Measurements from ENCODE around the gene CFLAR. TPM values are rescaled to one million over a fixed set of nuclear protein-coding genes. Genes with fewer than 3 reads are reported as not detected.
"Not testable (repeated sequence)": the region's sequence is repeated elsewhere in the genome, so short reads cannot be mapped to it uniquely, and the experiment has no call there.

The CFLAR gene
- total RNA-seq, 1 experiment from 2014 or later = 70.4 TPM

DNA sequence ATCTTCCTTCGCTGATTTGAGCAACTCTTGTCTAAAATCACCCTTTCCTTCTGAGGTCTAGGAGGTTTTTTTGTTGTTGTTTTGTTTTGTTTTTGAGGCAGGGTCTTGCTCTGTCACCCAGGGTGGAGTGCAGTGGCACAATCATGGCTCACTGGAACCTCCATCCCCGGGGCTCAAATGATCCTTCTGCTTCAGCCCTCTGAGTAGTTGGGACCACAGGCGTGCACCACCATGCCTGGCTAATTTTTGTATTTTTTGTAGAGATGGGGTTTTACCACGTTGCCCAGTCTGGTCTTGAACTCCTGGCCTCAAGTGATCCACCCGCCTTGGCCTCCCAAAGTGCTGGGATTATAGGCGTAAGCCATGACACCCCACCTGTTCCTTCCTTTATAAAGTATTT is 68.3 kb downstream of the CFLAR start:
- H3K4me3 ChIP-seq; H3K36me3 ChIP-seq; H3K4me1 ChIP-seq (replicated peaks); H3K27me3 ChIP-seq (replicated peaks); DNase-seq (ENCODE audit: low read depth in 1 of 2, low spot score in 2 of 2); H3K27ac ChIP-seq; H3K9me3 ChIP-seq (replicated peaks): not testable (repeated sequence)

DNA sequence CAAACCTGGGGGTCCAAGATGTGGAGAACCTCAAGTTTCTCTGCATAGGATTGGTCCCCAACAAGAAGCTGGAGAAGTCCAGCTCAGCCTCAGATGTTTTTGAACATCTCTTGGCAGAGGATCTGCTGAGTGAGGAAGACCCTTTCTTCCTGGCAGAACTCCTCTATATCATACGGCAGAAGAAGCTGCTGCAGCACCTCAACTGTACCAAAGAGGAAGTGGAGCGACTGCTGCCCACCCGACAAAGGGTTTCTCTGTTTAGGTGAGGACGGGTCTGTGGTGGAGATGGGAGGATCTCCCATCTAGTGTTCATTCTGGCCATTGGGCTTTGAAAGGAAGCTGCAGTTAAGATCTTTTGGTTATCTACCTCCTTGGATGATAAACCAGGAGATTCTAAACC is 69.9 kb downstream of the CFLAR start:
- no peak overlapping the region for H3K4me3 ChIP-seq
- peaks cover 8% of the 10 kb centered on the region for H3K4me1 ChIP-seq (replicated peaks)
- H3K27ac ChIP-seq = no peak overlapping the region
- H3K36me3 ChIP-seq = no peaks in the 10 kb centered on the region
- H3K27me3 ChIP-seq (replicated peaks) = no peaks in the 10 kb centered on the region; the same call in 1 of the 2 replicates
- H3K9me3 ChIP-seq (replicated peaks) = peaks cover 3% of the 10 kb centered on the region; the same call in 1 of the 2 replicates
- DNase-seq (ENCODE audit: low read depth in 1 of 2, low spot score in 2 of 2) = no peak

DNA sequence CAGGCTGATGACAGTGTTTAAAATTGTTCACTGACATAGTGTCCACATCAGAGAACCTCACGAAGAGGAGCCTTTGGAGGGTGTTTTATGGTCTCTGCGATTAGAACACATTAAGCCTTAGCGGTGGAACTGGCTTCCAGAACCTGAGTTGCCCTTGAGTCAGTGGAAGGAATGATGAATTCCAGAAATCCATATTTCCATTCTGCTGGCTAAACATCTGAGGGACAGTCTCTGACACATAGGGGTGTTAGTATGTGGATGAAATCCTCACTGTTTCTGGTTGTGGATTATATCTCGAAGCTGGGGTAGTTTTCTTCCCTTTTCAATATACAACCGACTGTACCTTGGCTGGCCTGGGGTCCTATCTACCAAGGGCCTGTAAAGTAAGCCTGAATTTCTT is 71.0 kb downstream of the CFLAR start:
- no peak for DNase-seq (ENCODE audit: low read depth in 1 of 2, low spot score in 2 of 2)
- Histone ChIP-seq H3K27me3 (replicated peaks) (no peaks in the 10 kb centered on the region; the same call in 1 of the 2 replicates), H3K4me1 (replicated peaks) (peaks cover 8% of the 10 kb centered on the region), H3K4me3 (no peak overlapping the region), H3K36me3 (no peaks in the 10 kb centered on the region), H3K9me3 (replicated peaks) (peaks cover 3% of the 10 kb centered on the region; the same call in 1 of the 2 replicates), H3K27ac (no peak overlapping the region)

DNA sequence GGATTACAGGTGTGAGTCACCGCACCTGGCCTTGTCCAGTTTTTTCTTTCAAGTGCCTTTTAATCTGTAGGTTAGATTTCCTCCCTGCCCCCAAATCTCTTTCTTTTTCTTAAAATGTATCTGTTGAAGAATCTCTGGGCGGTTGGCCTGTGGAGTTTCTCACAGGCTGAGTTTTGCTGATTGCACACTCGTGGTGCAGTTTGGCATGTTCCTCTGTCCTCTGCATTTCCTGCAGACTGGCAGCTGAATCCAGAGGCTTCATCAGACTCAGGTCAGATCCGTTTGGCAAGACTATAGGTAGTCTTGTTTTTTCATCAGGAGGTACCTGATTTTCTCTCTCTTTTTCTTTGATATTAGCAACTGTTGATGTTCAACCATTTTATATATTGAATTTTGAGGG is 72.5 kb downstream of the CFLAR start:
- no peak for DNase-seq (ENCODE audit: low read depth in 1 of 2, low spot score in 2 of 2)
- Histone ChIP-seq H3K36me3 (no peaks in the 10 kb centered on the region), H3K27ac (no peak overlapping the region), H3K9me3 (replicated peaks) (0 out of 2 replicates have a peak, but pooled peaks cover 3% of the 10 kb centered on the region), H3K4me1 (replicated peaks) (no peaks in the 10 kb centered on the region), H3K4me3 (no peak overlapping the region), H3K27me3 (replicated peaks) (no peaks in the 10 kb centered on the region; the same call in 1 of the 2 replicates)

DNA sequence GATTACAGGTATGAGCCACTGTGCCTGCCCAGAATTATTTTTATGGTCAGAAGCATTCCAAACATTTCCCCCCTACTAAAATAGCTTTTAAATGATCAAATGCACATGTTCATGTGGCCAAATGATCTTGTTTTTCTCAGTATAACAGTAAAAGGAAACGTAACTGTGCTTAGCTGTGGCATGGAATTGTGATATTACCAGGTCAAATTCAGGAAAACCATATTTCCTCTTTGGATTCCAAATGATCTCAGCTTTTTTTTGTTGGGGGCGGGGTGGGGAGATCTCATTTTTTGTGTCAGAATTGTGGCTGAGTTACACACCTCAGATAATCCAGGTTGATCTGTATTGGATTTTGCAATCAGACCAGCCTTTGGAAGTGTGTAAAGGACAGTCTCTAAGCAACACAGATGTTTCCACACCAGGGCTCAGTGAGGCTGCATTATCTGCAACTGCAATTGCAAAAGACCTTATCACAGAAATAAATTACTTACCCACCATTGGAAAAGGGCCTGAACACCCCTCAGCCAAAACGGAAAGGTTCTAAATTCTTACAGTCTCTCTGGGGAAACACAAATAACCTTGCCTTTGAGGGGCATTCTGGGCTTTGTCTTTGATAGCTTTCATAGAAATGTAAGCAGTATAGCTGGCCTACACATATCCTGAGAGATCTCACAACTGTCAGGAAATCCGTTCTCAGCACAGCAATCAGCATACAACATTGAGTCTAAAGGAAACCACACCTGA is 75.3 kb downstream of the CFLAR start:
- Histone ChIP-seq H3K27ac (no peak overlapping the region), H3K27me3 (replicated peaks) (no peaks in the 10 kb centered on the region; the same call in 1 of the 2 replicates), H3K4me1 (replicated peaks) (no peaks in the 10 kb centered on the region), H3K4me3 (no peak overlapping the region), H3K36me3 (no peaks in the 10 kb centered on the region), H3K9me3 (replicated peaks) (0 out of 2 replicates have a peak, but pooled peaks cover 3% of the 10 kb centered on the region)
- no peak for DNase-seq (ENCODE audit: low read depth in 1 of 2, low spot score in 2 of 2)

DNA sequence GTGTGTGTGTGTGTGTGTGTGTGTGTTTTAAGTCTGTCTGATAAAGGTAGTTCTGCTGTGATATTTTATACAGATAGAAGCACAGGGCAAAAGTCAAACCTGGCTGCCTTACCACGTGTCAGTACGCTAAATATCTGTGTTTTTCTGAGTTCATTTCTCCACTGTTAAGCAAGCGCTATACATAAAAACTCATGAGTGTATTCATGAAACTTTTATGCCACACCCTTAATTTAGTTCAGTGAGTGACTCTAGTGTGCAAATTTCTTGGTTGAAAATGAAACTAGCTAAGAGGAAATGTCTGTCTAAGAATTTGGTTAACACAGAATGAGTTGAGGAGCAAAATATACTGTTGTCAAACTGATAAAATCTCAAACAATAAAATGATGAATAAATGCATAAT is 78.1 kb downstream of the CFLAR start:
- Histone ChIP-seq H3K36me3 (no peaks in the 10 kb centered on the region), H3K9me3 (replicated peaks) (no peaks in the 10 kb centered on the region), H3K4me1 (replicated peaks) (no peaks in the 10 kb centered on the region), H3K27me3 (replicated peaks) (no peaks in the 10 kb centered on the region; the same call in 1 of the 2 replicates), H3K4me3 (no peak overlapping the region), H3K27ac (no peak overlapping the region)
- DNase-seq (ENCODE audit: low read depth in 1 of 2, low spot score in 2 of 2) = no peak

DNA sequence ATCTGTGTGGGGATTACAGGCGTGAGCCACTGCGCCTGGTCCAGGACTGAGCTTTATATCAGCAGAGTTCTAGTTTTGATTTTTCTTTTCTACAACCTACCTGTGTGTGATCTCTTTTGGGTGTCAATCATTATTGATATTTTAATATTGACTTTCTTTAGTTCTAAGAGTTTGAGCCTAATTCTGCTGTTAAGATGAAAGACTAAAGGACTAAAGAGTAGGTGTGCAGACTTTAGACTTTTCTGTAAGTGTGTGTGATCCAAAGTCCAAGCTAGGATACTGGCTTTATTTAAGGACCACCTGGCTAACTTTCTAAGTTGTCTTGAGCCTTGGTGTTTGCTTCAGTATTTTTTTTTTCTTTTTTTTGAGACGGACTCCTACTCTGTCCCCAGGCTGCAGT is 79.4 kb downstream of the CFLAR start:
- no peaks in the 10 kb centered on the region for H3K4me1 ChIP-seq (replicated peaks)
- no peaks in the 10 kb centered on the region for H3K36me3 ChIP-seq
- H3K9me3 ChIP-seq (replicated peaks) = no peaks in the 10 kb centered on the region
- no peaks in the 10 kb centered on the region; the same call in 1 of the 2 replicates for H3K27me3 ChIP-seq (replicated peaks)
- no peak overlapping the region for H3K27ac ChIP-seq
- H3K4me3 ChIP-seq = no peak overlapping the region
- no peak for DNase-seq (ENCODE audit: low read depth in 1 of 2, low spot score in 2 of 2)

DNA sequence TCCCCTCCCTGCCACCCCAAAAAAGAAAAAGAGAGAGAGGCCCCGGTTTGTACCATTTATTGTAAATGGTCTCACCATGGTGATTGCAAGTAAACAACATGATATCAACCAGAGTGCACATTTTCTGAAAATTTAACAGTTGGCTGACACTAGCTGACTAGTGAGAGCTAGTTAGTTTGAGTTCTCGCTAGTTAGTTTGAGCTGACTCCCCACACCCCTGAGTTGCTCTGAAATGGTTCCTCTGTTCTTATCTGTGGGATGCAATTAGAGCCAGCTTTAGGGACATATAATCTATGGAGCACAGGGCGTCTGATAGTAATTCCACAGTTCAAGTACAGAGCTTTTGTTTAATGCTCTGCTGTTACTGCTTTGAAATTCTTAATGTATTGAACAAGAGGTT is 80.0 kb downstream of the CFLAR start:
- DNase-seq (ENCODE audit: low read depth in 1 of 2, low spot score in 2 of 2) = no peak
- H3K4me3 ChIP-seq = no peak overlapping the region
- H3K9me3 ChIP-seq (replicated peaks) = no peaks in the 10 kb centered on the region
- no peaks in the 10 kb centered on the region for H3K36me3 ChIP-seq
- H3K4me1 ChIP-seq (replicated peaks) = no peaks in the 10 kb centered on the region
- no peaks in the 10 kb centered on the region for H3K27me3 ChIP-seq (replicated peaks)
- no peak overlapping the region for H3K27ac ChIP-seq

DNA sequence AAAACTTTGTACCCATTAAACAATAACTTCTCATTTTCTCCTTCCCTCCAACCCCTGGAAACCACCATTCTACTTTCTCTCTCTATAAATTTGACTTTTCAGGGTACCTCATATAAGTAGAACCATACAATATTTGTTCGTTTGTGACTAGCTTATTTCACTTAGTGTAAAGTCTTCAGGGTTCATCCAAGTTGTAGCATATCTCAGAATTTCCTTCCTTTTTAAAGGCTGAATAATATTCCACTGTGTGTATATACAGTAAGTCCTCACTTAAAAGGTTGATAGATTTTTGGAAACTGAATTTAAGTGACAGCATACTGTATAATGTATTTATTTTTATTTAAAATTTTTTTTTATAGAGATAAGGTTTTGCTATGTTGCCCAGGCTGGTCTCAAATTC is 80.8 kb downstream of the CFLAR start:
- Histone ChIP-seq H3K36me3 (no peaks in the 10 kb centered on the region), H3K4me1 (replicated peaks) (no peaks in the 10 kb centered on the region), H3K27me3 (replicated peaks) (no peaks in the 10 kb centered on the region), H3K4me3 (no peak overlapping the region), H3K27ac (no peak overlapping the region), H3K9me3 (replicated peaks) (no peaks in the 10 kb centered on the region)
- DNase-seq (ENCODE audit: low read depth in 1 of 2, low spot score in 2 of 2) = no peak

DNA sequence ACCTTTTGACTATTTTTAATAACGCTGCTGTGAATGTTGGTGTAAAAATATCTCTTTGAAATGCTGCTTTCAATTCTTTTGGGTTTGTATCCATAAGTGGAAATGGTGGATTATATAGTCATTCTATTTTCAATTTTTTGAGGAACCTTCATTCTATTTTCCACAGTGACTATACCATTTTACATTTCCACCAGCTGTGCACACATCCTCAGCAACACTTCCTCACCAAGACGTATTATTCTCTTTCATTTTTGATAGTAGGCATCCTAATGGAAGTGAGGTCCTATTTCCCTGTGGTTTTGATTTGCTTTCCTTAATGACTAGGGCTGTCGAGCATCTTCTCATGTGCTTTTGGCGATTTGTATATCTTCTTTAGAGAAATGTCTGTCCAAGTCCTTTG is 81.8 kb downstream of the CFLAR start:
- H3K9me3 ChIP-seq (replicated peaks) = no peaks in the 10 kb centered on the region
- no peak overlapping the region for H3K27ac ChIP-seq
- no peak for DNase-seq (ENCODE audit: low read depth in 1 of 2, low spot score in 2 of 2)
- no peak overlapping the region for H3K4me3 ChIP-seq
- no peaks in the 10 kb centered on the region for H3K36me3 ChIP-seq
- no peaks in the 10 kb centered on the region for H3K27me3 ChIP-seq (replicated peaks)
- no peaks in the 10 kb centered on the region for H3K4me1 ChIP-seq (replicated peaks)

DNA sequence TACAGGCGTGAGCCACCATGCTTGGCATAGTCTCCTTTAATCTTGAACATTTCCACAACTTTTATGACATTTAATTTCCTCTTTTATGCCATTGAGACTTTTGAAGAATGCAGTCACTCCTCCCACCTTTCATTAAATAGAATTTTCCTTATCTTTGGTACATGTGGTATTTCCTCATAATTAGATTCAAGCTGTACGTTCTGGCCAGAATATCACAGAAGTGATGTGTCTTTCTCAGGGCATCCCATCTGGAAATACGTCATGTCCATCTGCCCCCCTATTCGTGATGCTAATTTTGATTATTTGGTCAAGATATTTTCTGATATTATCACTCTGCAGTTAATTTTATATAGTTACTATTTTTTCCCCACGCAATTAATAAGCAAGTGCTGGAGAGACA is 83.9 kb downstream of the CFLAR start:
- H3K27ac ChIP-seq = no peak overlapping the region
- no peaks in the 10 kb centered on the region; the same call in 1 of the 2 replicates for H3K4me1 ChIP-seq (replicated peaks)
- no peak for DNase-seq (ENCODE audit: low read depth in 1 of 2, low spot score in 2 of 2)
- H3K27me3 ChIP-seq (replicated peaks) = no peaks in the 10 kb centered on the region
- no peaks in the 10 kb centered on the region for H3K36me3 ChIP-seq
- no peaks in the 10 kb centered on the region for H3K9me3 ChIP-seq (replicated peaks)
- no peak overlapping the region for H3K4me3 ChIP-seq

DNA sequence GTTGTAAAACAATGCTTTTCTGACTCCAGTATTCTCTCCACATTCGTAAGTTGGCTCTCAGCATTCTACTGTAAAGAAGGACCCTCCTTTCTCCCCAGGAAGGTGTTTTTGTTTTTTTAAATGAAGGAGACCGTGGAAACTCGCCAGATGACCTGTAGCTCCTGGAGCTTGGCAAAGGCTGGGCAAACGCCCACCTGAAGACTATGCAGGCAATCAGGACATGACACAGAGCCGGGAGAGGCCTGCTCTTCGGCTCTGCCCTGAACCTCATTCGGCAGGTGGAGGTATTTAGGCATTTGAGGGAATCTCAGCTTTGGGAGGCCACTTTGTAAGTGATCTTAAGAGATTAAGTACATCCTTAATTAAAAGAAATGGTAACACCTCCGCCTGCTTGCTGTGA is 84.4 kb downstream of the CFLAR start:
- Histone ChIP-seq H3K9me3 (replicated peaks) (no peaks in the 10 kb centered on the region), H3K27ac (no peak overlapping the region), H3K36me3 (no peaks in the 10 kb centered on the region), H3K27me3 (replicated peaks) (no peaks in the 10 kb centered on the region), H3K4me1 (replicated peaks) (no peaks in the 10 kb centered on the region; the same call in 1 of the 2 replicates), H3K4me3 (no peak overlapping the region)
- no peak for DNase-seq (ENCODE audit: low read depth in 1 of 2, low spot score in 2 of 2)

DNA sequence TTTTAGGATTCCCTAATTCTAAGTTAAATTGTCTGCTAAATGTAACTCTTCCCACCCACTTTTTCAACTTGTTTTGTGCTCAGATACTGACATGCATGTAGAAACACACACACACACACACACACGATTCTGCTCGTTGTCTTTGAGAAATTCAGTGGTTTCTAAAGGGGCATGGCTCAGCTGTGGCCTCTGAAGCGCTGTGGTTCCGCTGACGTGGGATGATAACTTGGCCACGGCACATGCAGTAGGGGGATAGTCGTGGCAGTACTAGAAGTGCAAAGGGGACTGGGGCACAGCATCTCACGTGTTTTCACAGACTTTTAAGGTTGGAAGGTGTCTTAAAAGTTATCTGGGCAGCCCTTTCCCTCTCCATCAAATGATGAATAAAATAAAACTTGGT is 85.4 kb downstream of the CFLAR start:
- Histone ChIP-seq H3K9me3 (replicated peaks) (no peaks in the 10 kb centered on the region), H3K27me3 (replicated peaks) (no peaks in the 10 kb centered on the region), H3K27ac (no peak overlapping the region), H3K4me1 (replicated peaks) (no peaks in the 10 kb centered on the region; the same call in 1 of the 2 replicates), H3K4me3 (no peak overlapping the region), H3K36me3 (no peaks in the 10 kb centered on the region)
- DNase-seq (ENCODE audit: low read depth in 1 of 2, low spot score in 2 of 2) = no peak

DNA sequence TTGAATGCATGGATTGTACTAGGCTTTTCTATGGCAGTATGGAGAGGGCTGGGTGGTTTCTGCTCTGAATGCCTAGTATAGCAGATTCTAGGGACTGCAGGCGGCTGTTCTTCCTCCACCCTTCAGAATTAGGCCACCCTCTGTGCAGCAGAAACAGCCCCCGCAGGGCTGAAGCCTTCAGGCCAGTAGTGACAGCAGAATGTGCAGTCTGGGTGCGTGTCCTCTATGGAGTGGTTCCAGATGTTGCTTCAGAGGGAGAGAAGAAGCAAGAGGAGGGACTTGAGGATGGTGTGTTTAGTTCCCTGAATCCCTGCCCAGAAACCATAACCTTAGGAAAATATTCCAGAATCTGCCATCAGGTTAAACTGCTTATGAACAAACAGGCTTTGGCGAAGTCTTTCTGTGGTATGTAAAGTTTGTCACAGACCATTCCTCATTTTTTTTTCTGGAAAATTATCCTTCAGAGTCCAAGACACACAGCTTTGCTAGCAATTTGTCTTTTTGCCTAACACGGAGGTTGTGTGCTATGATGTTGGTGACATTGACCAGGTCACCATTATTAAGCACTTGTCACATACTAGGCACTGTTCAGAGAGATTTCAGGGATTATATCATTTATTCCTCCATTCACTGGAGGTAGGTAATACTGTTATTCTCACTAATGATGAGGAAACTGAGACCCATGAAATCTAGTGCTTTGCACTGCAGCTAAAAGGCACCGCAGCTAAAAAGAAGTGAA is 88.1 kb downstream of the CFLAR start:
- Histone ChIP-seq H3K4me1 (replicated peaks) (no peaks in the 10 kb centered on the region; the same call in 1 of the 2 replicates), H3K9me3 (replicated peaks) (no peaks in the 10 kb centered on the region), H3K36me3 (no peaks in the 10 kb centered on the region), H3K27ac (no peak overlapping the region), H3K27me3 (replicated peaks) (no peaks in the 10 kb centered on the region; the same call in 1 of the 2 replicates), H3K4me3 (no peak overlapping the region)
- DNase-seq (ENCODE audit: low read depth in 1 of 2, low spot score in 2 of 2) = no peak
